Retinal pigment epithelial cell (primary cell): ENCODE data around the gene LMTK3.

Source experiments
- DNase-seq: peaks from one replicate; pipeline ENCODE4 v3.0.0-alpha.2; 2010; ENCODE audit warnings: low read depth
- H3K4me3 ChIP-seq: 2 replicates; pipeline ENCODE4 v1.5.1; 2011; ENCODE audit warnings: mild to moderate bottlenecking, low read length, control low read depth, moderate library complexity
- TF ChIP-seq, protein P1 (sequence below): conservative IDR thresholded peaks from 2 replicates; pipeline ENCODE4 v1.5.1; 2011; ENCODE audit warnings: low read depth, low read length, control low read depth, inconsistent platforms

Gene LMTK3

DNA sequence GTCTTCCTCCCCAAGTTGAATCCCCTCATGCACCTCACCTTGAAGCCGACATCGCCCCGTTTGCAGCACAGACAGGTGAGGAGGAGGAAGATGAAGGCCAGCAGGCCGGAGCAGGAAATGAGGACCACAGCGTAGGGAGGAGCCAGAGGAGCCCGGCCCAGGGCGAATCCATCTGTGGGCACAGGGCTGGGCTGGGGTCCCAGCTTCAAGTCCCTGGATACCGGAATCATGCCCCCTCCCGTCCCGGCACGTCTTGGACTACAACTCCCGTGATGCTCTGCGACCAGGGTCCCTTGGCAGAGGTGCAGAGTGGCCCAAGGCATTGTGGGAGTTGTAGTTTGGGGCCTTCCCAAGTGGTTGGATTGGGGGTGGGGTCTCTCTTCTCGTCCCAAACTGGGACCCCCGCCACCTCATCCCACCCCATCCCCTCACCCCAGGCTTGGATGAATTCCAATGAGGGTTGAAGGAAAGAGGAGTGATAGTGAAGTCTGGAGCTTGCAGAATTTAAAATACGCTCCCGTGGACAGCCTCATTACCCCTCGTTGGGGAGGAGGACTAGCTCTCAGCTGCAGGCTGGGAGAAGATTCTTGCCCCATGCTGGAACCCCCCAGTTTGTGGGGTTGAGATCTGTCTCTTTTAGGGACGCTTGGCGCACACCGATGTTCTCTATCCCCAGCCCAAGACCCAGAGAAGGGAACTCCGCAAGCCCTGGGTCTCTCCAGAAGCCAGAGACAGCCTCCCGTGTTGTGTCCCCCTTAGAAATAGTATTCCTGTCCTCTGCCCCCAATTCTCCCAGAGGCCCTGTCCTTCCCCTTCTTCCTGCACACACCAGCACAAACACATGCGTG is 990 bp downstream of the LMTK3 start:
- DNase-seq: no peak
- TF ChIP-seq, protein P1, sequence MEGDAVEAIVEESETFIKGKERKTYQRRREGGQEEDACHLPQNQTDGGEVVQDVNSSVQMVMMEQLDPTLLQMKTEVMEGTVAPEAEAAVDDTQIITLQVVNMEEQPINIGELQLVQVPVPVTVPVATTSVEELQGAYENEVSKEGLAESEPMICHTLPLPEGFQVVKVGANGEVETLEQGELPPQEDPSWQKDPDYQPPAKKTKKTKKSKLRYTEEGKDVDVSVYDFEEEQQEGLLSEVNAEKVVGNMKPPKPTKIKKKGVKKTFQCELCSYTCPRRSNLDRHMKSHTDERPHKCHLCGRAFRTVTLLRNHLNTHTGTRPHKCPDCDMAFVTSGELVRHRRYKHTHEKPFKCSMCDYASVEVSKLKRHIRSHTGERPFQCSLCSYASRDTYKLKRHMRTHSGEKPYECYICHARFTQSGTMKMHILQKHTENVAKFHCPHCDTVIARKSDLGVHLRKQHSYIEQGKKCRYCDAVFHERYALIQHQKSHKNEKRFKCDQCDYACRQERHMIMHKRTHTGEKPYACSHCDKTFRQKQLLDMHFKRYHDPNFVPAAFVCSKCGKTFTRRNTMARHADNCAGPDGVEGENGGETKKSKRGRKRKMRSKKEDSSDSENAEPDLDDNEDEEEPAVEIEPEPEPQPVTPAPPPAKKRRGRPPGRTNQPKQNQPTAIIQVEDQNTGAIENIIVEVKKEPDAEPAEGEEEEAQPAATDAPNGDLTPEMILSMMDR: no peak
- H3K4me3 ChIP-seq: peak overlapping the region; percentile 37

- no peak overlapping the region for H3K4me3 ChIP-seq
- TF ChIP-seq, protein P1: no peak
- no peak for DNase-seq
Measured at GRCh38 chr19:48509467-48510194, 2.0 kb downstream of the LMTK3 start.

DNA sequence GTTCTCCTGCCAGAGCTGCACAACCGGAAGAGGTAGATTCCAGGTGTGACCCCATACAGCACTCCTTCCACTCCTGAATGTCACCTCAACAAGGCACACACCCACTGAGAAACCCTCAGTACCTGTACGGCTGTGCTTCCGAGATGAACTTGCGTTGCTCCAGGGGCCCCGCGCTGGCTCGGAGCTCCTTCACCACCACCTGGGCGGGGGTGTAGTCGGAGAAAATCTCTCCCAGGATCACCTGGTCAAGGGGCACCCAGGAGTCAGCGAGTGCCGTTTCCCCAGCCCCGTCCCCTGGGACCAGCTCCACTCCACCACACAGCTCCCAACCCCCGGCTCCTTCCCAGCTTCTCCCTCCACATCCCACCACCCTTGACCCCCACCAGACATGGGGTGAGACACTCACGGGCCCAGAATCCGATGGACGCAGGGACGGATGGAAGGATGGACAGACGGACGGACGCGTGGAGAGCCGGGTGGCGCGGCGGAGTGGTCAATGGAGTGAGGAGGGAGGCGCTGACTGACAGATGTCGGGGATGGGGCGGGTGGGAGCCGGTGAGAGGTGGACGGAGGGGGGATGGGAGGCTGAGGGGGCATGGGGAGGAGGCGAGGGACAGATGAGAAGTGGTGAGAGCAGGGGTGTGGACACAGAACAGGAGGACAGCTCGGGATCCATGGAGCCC is 2.8 kb downstream of the LMTK3 start:
- no peak for DNase-seq
- H3K4me3 ChIP-seq: no peak overlapping the region
- TF ChIP-seq, protein P1: no peak

GRCh38 chr19:48507911-48508439 is 3.7 kb downstream of the LMTK3 start:
- no peak overlapping the region for H3K4me3 ChIP-seq
- DNase-seq: no peak
- TF ChIP-seq, protein P1: no peak

GRCh38 chr19:48506138-48506733 is 5.4 kb downstream of the LMTK3 start:
- TF ChIP-seq, protein P1: peak; percentile 48
- no peak for DNase-seq
- H3K4me3 ChIP-seq: no peak overlapping the region

GRCh38 chr19:48502350-48503018 is 9.2 kb downstream of the LMTK3 start:
- TF ChIP-seq, protein P1: no peak
- DNase-seq: no peak
- H3K4me3 ChIP-seq: peak overlapping the region; percentile 20
